A549 (cell line): ENCODE data around the gene C1QTNF2.

ENCODE experiments used
- POLR2A ChIP-seq: IDR thresholded peaks from 2 replicates; pipeline ENCODE4 v1.6.1; 2012; ENCODE audit warnings: mild to moderate bottlenecking, low read length
- SMC3 ChIP-seq: fragments of >200 bp; sonication (Bioruptor Twin); formaldehyde crosslinking; IDR thresholded peaks from 3 replicates; pipeline ENCODE4 v1.6.1; 2018; ENCODE audit warnings: inconsistent platforms
- TF ChIP-seq, protein P1 (sequence below): fragments of >200 bp; sonication (Bioruptor Twin); formaldehyde crosslinking; IDR thresholded peaks from 3 replicates; pipeline ENCODE4 v1.5.1; 2016

DNA sequence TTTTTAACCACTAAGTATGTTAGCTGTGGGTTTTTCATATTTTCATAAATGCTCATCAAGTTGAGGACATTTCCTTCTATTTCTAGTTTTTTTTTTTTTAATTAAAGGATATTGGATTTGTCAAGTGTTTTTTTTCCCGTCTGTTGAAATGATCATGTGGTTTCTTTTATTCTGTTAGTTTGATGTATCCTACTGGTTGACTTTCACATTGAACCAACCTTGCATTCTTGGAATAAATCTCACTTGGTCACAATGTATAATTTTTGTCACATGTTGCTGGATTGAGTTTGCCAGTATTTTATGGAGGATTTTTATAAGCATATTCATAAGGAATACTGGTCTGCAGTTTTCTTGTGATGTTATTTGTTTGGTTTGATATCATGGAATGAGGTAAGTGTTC lies 17.0 kb upstream of the C1QTNF2 start:
- TF ChIP-seq, protein P1, sequence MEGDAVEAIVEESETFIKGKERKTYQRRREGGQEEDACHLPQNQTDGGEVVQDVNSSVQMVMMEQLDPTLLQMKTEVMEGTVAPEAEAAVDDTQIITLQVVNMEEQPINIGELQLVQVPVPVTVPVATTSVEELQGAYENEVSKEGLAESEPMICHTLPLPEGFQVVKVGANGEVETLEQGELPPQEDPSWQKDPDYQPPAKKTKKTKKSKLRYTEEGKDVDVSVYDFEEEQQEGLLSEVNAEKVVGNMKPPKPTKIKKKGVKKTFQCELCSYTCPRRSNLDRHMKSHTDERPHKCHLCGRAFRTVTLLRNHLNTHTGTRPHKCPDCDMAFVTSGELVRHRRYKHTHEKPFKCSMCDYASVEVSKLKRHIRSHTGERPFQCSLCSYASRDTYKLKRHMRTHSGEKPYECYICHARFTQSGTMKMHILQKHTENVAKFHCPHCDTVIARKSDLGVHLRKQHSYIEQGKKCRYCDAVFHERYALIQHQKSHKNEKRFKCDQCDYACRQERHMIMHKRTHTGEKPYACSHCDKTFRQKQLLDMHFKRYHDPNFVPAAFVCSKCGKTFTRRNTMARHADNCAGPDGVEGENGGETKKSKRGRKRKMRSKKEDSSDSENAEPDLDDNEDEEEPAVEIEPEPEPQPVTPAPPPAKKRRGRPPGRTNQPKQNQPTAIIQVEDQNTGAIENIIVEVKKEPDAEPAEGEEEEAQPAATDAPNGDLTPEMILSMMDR: no peak
- TF ChIP-seq SMC3 (no peak), POLR2A (no peak)
